Cortex of kidney (tissue), 1 donor: Measurements from ENCODE around the gene STH.

Experiments used
- DNase-seq: peaks from one replicate; lab custom pipeline; 2025; lab: John Stamatoyannopoulos, UW

Gene STH

GRCh38 chr17:45985447-45985846, 13.6 kb upstream of the STH start:
- DNase-seq: no peak

- DNase-seq: no peak
Measured at GRCh38 chr17:45986056-45986455, 13.0 kb upstream of the STH start.

GRCh38 chr17:45987706-45988105, 11.3 kb upstream of the STH start:
- DNase-seq: no peak

GRCh38 chr17:45989759-45990158, 9.3 kb upstream of the STH start:
- DNase-seq: no peak

GRCh38 chr17:45990886-45991285, 8.2 kb upstream of the STH start:
- DNase-seq: no peak

GRCh38 chr17:45991341-45991740, 7.7 kb upstream of the STH start:
- no peak for DNase-seq

- DNase-seq: no peak
Measured at GRCh38 chr17:45992175-45992574, 6.9 kb upstream of the STH start.

- no peak for DNase-seq
Measured at GRCh38 chr17:45992904-45993303, 6.1 kb upstream of the STH start.

GRCh38 chr17:45993962-45994627, 5.0 kb upstream of the STH start:
- no peak for DNase-seq

GRCh38 chr17:45994987-45995386, 4.1 kb upstream of the STH start:
- DNase-seq: no peak

GRCh38 chr17:45995627-45996270, 3.3 kb upstream of the STH start:
- DNase-seq: no peak

GRCh38 chr17:45996282-45996937, 2.6 kb upstream of the STH start:
- DNase-seq: no peak

GRCh38 chr17:45997166-45997565, 1.9 kb upstream of the STH start:
- DNase-seq: no peak

- DNase-seq: no peak
Measured at GRCh38 chr17:45997624-45998023, 1.4 kb upstream of the STH start.

- no peak for DNase-seq
Measured at GRCh38 chr17:45999900-46000290, 845 bp downstream of the STH start.

GRCh38 chr17:46000292-46000691, 1.2 kb downstream of the STH start:
- DNase-seq: no peak

- no peak for DNase-seq
Measured at GRCh38 chr17:46000757-46001156, 1.7 kb downstream of the STH start.

GRCh38 chr17:46001390-46002310, 2.6 kb downstream of the STH start:
- no peak for DNase-seq

GRCh38 chr17:46002311-46002972, 3.4 kb downstream of the STH start:
- DNase-seq: no peak

- no peak for DNase-seq
Measured at GRCh38 chr17:46002973-46003316, 3.9 kb downstream of the STH start.

GRCh38 chr17:46003907-46004748, 5.1 kb downstream of the STH start:
- DNase-seq: no peak
